ENCODE results near the gene PADI3.
A peak's percentile ranks its signal among the peaks of the same experiment; 100 is the strongest.

GRCh38 chr1:17236779-17237560, 11.9 kb upstream of the PADI3 start:
- TF ChIP-seq CTCF (IDR thresholded peaks at IDR 0.05) (peak; percentile 87 to 94 (median 92)), EP300 (IDR thresholded peaks at IDR 0.05; ENCODE audit: low read depth) (no peak), POLR2AphosphoS5 (IDR thresholded peaks at IDR 0.05) (no peak)
